Motor neuron (in vitro differentiated cells): Measurements from ENCODE around the gene NDUFS7. TPM values are rescaled to one million over a fixed set of nuclear protein-coding genes. Genes with fewer than 3 reads are reported as not detected.
"Not testable (repeated sequence)": the region's sequence is repeated elsewhere in the genome, so short reads cannot be mapped to it uniquely, and the experiment has no call there.

Experiments used
- ATAC-seq, 8 experiments: fragments of 200-7000 bp; cut with Tn5 transposase; replicated peaks in 6 of 8; 2 replicates each; pipeline ENCODE4 v1.8.0; 2021; ENCODE audit warnings: mild to moderate bottlenecking in 8 of 8, moderate library complexity in 8 of 8
- H3K27ac ChIP-seq, 2 donors: fragments of 250-450 bp; sonication (Bioruptor Pico); 2 replicates each; pipeline ENCODE4 v1.9.0; 2021; ENCODE audit warnings: antibody characterized with exemption in 2 of 2, mild to moderate bottlenecking in 2 of 2, moderate library complexity in 1 of 2
- H3K4me1 ChIP-seq, 2 donors: fragments of 250-450 bp; sonication (Bioruptor Pico); replicated peaks in 1 of 2; 2 replicates each; pipeline ENCODE4 v1.6.1; 2021; ENCODE audit warnings: antibody characterized with exemption in 2 of 2, mild to moderate bottlenecking in 2 of 2, moderate library complexity in 1 of 2
- H3K4me3 ChIP-seq, 5 donors: fragments of 250-450 bp; sonication (Bioruptor Pico); 2 replicates each; pipeline ENCODE4 v1.9.0; 2021; ENCODE audit warnings: antibody characterized with exemption in 5 of 5, mild to moderate bottlenecking in 5 of 5, moderate library complexity in 4 of 5
- WGBS, 10 experiments: fragments of 450-650 bp; shearing (Covaris generic); methylation state at CpG; one replicate each; pipeline ENCODE4 v1.0.0; 2022; 5-methylcytosine and 5-hydroxymethylcytosine counted together
- in situ Hi-C, 9 experiments: fragments of 400-800 bp; cut with MboI; loops; one replicate each; pipeline ENCODE4 v1.15.0; 2021; ENCODE audit warnings: low sequenced_read_pairs in 9 of 9, low pct_unique_long_range_greater_than_20kb in 2 of 9; ENCODE audit not compliant: unreplicated experiment in 9 of 9
- total RNA-seq, 8 experiments: library from RNA; unstranded; fragments of 300-600 nt; gene quantifications; 2 replicates each; pipeline versions ENCODE4 v1.2.3 to v1.2.4, GENCODE V29; 2022

Gene NDUFS7
- total RNA-seq, 8 experiments from 2014 or later: 82.8 to 117 (median 89.1) TPM

DNA sequence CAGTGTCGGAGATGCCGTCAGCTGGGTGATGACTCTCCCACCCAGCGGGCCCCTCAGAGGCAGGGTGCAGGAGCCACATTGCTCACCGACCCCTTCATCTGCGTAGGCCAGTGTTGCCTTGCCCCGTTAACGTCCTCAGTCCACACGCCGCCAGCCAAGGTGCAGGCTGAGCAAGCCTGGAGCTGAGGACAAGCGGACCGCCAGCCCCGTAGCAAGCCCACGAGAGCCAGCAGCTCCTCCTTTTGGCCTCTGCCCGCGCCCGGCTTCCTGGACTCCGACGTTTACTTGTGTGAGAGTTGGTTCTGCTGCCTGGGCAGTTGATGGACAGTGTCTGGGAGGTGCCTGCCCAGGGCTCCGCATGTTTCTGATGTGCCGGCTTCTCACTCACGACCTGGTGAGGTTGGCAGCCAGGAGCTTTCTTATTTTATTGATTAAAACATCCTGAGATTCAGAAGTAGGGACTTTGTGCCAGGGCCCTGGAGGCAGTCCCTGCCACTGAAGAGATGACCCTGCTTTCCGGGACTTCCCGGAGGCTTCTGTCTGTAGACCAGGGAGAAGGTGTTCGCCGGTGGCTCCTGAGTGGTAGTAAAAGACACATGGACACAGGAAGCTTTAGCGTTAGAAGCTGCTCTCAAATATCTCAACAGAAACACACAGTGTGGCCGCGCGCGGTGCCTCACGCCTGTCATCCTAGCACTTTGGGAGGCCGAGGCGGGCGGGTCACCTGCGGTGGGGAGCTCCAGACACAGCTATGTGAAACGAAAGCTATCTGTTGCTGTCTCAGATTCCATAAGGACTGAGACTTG lies 29.5 kb downstream of the NDUFS7 start:
- WGBS, 10 experiments: 86 to 100% (median 94%) methylated on average over 1 to 16 of the region's 36 CpGs; no CpG with 5 or more reads in 2 of the 10 experiments
- Histone ChIP-seq H3K27ac (no peak overlapping the region), H3K4me1 (peaks cover 43 to 64% of the 10 kb centered on the region in 2 donors), H3K4me3 (no peak overlapping the region)
- in situ Hi-C loops: no loop called here
- no peak for ATAC-seq

DNA sequence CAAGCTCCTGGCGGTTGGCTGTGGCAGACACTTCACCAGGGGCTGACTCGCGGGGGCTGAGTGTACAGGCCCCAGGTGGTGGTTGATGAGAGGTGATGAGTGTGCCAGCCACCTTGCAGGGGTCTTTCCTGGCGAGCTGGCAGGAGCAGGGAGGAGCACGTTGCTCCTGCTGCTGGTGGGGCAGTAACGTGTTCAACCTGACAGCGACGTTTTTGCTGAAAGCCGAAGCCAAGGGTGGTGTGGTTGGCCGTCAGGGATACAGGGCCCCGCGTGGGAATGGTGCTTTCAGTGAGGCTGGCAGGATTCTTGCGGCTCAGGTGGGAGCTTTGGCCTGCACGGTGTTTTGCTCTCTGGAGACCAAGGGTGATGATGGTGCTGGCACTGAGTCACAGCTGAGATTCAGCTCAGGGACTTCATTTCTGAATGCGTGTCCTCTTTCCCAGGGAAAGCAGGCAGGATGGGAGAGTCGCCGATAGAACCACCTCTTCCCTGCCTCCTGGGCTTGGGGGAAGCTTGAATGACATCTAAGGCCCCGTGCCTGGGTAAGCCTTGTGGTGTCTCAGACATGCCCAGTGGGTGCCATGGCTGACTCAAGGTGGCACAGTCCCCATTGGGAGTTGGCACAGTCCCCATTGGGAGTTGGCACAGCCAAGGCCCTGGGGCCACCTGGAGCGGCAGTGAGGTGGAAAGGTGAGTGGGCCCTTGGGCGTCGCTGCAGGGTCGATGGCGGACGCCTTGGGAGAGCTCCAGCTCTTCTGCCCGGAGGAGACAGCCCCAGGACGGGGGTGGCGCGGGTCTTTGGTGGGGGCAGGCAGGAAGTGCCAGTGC lies 32.5 kb downstream of the NDUFS7 start:
- in situ Hi-C loops: no loop called here
- Histone ChIP-seq H3K27ac (peak overlapping the region; percentile 76 to 80), H3K4me3 (no peak overlapping the region), H3K4me1 (peaks cover 26 to 43% of the 10 kb centered on the region in 2 donors)
- ATAC-seq: peak in 5 of 8 experiments; percentile 2 to 17 (median 12)
- WGBS, 10 experiments: 65 to 100% (median 81%) methylated on average over 1 to 8 of the region's 28 CpGs; no CpG with 5 or more reads in 4 of the 10 experiments

DNA sequence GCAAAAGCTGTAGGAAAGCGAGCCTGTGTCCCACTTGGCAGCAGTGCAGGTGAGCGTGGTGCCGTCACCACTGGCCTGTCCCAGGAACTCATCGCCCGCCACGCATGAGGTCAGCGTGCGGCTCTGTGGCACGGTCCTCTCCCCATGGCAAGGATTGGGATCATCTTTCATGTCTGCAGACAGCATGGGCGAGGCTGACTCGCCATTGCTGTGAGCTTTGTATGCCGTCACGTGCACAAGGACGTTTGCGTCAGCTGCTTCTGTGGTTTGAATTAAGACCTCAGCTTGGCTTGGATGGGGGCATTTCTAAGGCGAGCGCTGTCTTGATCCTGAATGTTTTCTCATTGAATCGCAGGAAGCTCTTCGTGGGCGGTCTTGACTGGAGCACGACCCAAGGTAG lies 33.4 kb downstream of the NDUFS7 start:
- in situ Hi-C loops: no loop called here
- 83 to 100% (median 89%) methylated on average over 1 to 21 of the region's 21 CpGs; no CpG with 5 or more reads in 5 of the 10 experiments for WGBS, 10 experiments
- Histone ChIP-seq H3K27ac (peak overlapping the region in 1 of 2 donors; percentile 32), H3K4me3 (no peak overlapping the region), H3K4me1 (peaks cover 18 to 34% of the 10 kb centered on the region in 2 donors)
- ATAC-seq: peak in 3 of 8 experiments; percentile 7 to 43 (median 11)

DNA sequence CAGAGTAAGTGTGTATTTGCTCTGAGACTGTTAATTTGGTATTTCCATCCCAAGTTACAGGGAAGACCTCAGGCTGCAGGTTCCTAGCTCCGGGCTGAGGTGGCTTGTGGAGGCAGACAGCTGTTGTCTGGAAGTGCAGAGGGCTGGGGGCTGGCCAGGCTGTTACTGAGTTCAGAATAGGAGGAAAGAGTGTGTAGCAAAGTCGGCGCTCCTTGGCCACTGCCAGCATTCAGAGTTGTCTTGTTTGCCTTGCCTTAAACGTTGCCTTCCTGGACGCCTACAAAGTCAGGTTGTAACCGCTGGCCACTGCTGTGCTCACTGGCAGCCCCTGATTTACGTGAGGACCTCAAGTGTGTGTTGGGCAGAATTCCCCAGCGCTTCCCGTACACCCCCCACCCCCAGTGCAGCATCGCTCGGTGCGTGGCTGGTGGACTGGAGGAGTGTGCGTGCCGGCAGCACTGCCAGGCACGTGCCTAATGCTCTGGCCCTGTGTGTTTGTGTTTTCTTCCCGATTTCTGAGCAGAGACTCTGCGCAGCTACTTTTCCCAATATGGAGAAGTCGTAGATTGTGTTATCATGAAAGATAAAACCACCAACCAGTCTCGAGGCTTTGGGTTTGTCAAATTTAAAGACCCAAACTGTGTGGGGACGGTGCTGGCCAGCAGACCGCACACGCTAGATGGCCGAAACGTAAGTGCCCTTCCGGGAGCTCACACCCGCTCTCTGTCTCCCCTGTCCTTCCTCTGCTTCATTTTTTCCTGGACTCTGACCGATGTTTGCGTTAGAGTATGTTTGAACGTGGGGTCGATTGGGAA lies 34.2 kb downstream of the NDUFS7 start:
- peak overlapping the region in 1 of 2 donors; percentile 32 for H3K27ac ChIP-seq
- no peak overlapping the region for H3K4me3 ChIP-seq
- in situ Hi-C loops: no loop called here
- ATAC-seq: no peak
- H3K4me1 ChIP-seq: peaks cover 18 to 34% of the 10 kb centered on the region in 2 donors
- WGBS, 10 experiments: 71 to 100% (median 95%) methylated on average over 1 to 15 of the region's 30 CpGs; no CpG with 5 or more reads in 3 of the 10 experiments

DNA sequence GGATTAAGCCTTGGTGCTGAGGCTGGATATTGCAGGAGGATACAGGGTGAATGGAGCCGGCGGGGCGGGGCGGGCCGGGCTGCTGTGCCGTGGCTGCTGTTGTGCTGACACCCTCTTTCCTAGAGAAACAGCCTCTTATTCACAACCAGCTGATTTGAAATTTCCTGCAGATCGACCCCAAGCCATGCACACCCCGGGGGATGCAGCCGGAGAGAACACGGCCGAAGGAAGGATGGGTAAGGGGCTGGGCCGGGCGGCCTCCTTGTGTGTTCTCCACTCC lies 34.7 kb downstream of the NDUFS7 start:
- 93 to 95% (median 94%) methylated on average over 3 to 11 of the region's 13 CpGs; no CpG with 5 or more reads in 7 of the 10 experiments for WGBS, 10 experiments
- no peak overlapping the region for H3K27ac ChIP-seq
- no peak overlapping the region for H3K4me3 ChIP-seq
- in situ Hi-C loops: no loop called here
- H3K4me1 ChIP-seq: peaks cover 18 to 34% of the 10 kb centered on the region in 2 donors
- ATAC-seq: no peak

DNA sequence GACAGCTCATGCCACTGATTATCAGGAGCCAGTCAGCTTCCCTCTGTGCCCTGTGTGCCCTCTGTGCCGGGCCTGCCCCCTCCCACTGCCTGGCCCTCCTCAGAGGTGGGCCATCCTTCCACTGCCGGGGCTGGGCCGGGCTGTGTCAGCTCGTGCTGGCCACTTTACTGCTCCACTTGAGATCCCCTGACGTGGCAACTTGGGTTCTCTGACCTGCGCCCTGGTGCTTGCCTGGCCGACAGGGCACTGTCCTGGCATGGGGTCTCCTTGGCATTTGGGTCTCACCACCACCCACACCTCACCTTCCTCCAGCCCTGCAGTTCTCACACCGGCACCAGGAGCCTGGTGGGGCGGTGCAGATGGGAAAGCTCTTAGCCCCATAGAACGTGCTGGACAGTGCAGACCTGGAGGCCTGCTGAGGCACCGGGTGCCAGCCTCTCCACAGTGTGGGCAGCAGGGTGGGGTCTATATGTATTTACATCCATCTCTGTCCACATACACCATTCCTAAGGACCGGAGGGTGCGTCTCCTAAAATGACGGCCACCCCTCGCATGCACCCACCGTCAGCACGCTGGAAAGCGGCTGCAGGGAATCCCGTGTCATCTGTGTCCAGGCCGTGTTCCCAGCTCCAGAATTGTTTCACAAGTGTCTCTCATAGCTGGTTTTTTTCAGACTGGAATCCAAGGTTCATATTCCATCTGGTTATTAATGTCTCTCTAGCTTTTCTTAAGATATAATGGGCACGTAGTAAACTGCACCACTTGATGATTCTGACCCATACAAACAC lies 35.4 kb downstream of the NDUFS7 start:
- no peak for ATAC-seq
- Histone ChIP-seq H3K4me3 (no peak overlapping the region), H3K27ac (no peak overlapping the region), H3K4me1 (peaks cover 20 to 33% of the 10 kb centered on the region in 2 donors)
- WGBS, 10 experiments: 75 to 100% (median 91%) methylated on average over 1 to 10 of the region's 21 CpGs
- in situ Hi-C loops: no loop called here

DNA sequence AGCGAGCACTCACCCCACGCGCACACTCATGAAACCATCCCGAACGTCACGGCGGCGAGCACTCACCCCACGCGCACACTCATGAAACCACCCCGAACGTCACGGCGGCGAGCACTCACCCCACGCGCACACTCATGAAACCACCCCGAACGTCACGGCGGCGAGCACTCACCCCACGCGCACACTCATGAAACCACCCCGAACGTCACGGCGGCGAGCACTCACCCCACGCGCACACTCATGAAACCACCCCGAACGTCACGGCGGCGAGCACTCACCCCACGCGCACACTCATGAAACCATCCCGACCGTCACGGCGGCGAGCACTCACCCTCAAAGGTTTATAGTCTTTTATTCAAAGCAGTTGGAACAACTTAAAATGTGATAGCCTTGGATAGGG lies 36.4 kb downstream of the NDUFS7 start:
- H3K27ac ChIP-seq, ATAC-seq, in situ Hi-C loops, H3K4me3 ChIP-seq: not testable (repeated sequence)
- WGBS, 10 experiments: 92% methylated on average over 5 of the region's 43 CpGs; no CpG with 5 or more reads in 9 of the 10 experiments
- peaks cover 24 to 33% of the 10 kb centered on the region in 2 donors for H3K4me1 ChIP-seq

DNA sequence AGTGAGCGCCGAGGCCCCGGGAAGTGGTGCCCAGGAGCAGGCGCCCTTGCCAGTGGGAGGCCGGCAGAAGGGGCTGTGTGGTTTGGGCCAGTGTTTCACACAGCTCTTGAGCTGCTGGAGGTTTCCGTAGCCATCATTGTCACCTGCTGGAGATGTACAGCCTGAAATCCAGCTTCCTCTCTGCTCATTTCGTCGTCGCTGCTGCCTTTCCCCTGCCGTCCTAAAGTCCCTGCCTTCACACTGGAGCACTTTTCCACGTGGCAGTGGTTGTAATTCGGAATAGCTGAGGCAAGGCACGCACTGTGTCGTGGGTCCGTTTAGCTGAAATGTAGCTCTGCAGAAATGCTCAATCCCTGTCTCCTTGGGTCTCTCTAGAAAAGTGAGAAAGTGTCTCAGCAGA lies 36.9 kb downstream of the NDUFS7 start:
- no peak overlapping the region for H3K27ac ChIP-seq
- ATAC-seq: no peak
- peaks cover 26 to 32% of the 10 kb centered on the region in 2 donors for H3K4me1 ChIP-seq
- H3K4me3 ChIP-seq: no peak overlapping the region
- WGBS, 10 experiments: 88 to 100% (median 97%) methylated on average over 1 to 7 of the region's 15 CpGs; no CpG with 5 or more reads in 4 of the 10 experiments
- in situ Hi-C loops: no loop called here

DNA sequence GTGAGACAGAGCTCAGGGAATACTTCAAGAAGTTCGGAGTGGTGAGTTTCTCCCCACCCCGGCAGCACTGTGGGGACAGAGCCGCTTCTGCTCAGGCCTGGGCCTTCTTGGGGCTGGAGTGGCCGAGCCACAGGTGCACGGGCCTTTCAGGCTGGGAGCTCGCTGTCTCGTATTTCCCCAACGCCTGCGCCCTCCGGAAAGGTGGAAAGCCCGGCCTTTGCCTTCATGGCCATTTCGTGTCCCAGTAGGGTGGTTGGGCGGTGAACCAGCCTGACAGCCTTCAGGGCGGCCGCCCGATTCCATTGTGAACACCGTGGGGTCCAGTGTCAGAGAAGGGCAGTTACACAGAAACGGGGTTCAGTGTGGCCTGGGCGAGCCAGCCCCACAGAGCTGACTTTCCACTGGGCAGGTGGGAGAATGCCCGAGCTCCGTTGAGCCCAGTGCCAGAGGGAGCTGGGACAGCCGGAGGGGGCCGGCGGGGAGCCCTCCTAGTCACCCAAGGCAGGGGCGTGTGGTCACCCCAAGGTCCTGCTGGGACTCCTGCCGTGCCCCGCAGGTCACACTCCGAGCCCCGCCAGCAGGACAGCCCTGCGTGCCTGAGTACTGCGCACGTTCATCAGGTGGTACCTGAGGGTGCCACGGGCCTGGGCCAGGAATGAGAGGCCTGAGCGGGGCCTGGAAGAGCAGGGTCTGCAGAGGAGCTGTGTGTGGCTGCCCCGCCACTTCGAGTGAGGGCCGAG lies 37.7 kb downstream of the NDUFS7 start:
- WGBS, 10 experiments: 85 to 100% (median 99%) methylated on average over 1 to 9 of the region's 37 CpGs; no CpG with 5 or more reads in 4 of the 10 experiments
- Histone ChIP-seq H3K27ac (no peak overlapping the region), H3K4me3 (no peak overlapping the region), H3K4me1 (peaks cover 18 to 24% of the 10 kb centered on the region in 2 donors)
- no peak for ATAC-seq
- in situ Hi-C loops: no loop called here

DNA sequence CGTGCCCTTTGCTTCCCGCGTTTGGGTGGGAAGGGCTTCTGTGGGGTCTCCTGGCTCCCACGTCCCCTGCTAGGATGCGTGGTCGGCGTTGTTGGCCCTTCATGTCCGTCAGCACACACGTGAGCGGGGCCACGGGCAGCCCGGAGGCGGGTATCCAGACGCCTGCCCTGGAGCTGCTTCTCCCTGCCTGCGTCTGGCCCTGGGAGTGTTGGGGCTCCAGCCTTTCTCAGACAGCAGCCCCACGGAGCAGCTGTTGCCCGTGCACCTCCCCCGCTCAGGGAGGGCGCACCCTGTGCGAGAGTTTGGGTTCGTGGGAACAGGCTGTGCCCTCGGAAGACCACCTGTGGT lies 38.2 kb downstream of the NDUFS7 start:
- in situ Hi-C loops: no loop called here
- no peak for ATAC-seq
- H3K27ac ChIP-seq: no peak overlapping the region
- no peak overlapping the region for H3K4me3 ChIP-seq
- peaks cover 13 to 20% of the 10 kb centered on the region in 2 donors for H3K4me1 ChIP-seq
- WGBS, 10 experiments: 86 to 100% (median 88%) methylated on average over 3 to 13 of the region's 22 CpGs; no CpG with 5 or more reads in 7 of the 10 experiments

DNA sequence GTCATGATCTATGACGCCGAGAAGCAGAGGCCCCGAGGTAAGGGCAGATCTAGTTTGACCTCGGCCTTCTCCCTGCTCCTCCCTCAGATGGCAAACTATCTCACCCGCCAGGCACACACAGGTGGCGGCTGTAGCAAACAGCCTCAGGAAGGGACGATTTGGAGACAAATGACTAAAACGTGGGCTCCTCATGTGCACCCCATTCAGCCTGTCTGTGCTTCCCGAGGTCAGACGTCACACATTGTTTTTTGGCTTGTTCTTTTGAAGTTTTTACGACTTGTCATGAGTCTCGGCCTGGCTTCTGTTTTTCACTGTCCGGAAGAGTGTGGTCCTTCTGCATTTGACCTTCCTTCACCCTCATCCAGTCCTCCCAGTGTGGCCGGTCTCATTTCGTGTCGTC lies 38.7 kb downstream of the NDUFS7 start:
- no peak overlapping the region for H3K27ac ChIP-seq

More for the DNA sequence above, 38.7 kb downstream of the NDUFS7 start:
- H3K4me3 ChIP-seq: no peak overlapping the region
- ATAC-seq: no peak
- in situ Hi-C loops: no loop called here
- peaks cover 13 to 16% of the 10 kb centered on the region in 2 donors for H3K4me1 ChIP-seq
- 52 to 90% (median 72%) methylated on average over 3 to 12 of the region's 16 CpGs for WGBS, 10 experiments
